K562 (cell line): ENCODE data around the gene CD244.

Experiments used
- FOXK1 ChIP-seq: sonication (generic); formaldehyde crosslinking; IDR thresholded peaks from 2 replicates; pipeline ENCODE4 v1.8.0; 2022; ENCODE audit warnings: missing genetic modification reagents, mild to moderate bottlenecking, borderline replicate concordance
- FOXO4 ChIP-seq: fragments of 450-650 bp; formaldehyde crosslinking; IDR thresholded peaks from 2 replicates; pipeline ENCODE4 v1.4.0; 2020; ENCODE audit warnings: mild to moderate bottlenecking, moderate library complexity
- MAX ChIP-seq: sonication (generic); formaldehyde crosslinking; IDR thresholded peaks from 2 replicates; pipeline ENCODE4 v1.9.0; 2022; ENCODE audit warnings: mild to moderate bottlenecking, missing genetic modification reagents
- ZNF282 ChIP-seq: sonication (generic); formaldehyde crosslinking; IDR thresholded peaks from 2 replicates; pipeline ENCODE4 v1.8.1; 2023; ENCODE audit warnings: missing genetic modification reagents

GRCh38 chr1:160888926-160889325, 26.2 kb upstream of the CD244 start:
- TF ChIP-seq FOXO4 (CRISPR knock-in tag) = no peak
- TF ChIP-seq FOXK1 = no peak
- TF ChIP-seq MAX (CRISPR knock-in tag) = no peak
- no peak for TF ChIP-seq ZNF282
